RPMI8226 (cell line): ENCODE data around the gene NHS.
"Not testable (repeated sequence)": the region's sequence is repeated elsewhere in the genome, so short reads cannot be mapped to it uniquely, and the experiment has no call there.

Experiments used
- DNase-seq: peaks from one replicate; pipeline ENCODE4 v3.0.0-alpha.2; 2015

The NHS gene

DNA sequence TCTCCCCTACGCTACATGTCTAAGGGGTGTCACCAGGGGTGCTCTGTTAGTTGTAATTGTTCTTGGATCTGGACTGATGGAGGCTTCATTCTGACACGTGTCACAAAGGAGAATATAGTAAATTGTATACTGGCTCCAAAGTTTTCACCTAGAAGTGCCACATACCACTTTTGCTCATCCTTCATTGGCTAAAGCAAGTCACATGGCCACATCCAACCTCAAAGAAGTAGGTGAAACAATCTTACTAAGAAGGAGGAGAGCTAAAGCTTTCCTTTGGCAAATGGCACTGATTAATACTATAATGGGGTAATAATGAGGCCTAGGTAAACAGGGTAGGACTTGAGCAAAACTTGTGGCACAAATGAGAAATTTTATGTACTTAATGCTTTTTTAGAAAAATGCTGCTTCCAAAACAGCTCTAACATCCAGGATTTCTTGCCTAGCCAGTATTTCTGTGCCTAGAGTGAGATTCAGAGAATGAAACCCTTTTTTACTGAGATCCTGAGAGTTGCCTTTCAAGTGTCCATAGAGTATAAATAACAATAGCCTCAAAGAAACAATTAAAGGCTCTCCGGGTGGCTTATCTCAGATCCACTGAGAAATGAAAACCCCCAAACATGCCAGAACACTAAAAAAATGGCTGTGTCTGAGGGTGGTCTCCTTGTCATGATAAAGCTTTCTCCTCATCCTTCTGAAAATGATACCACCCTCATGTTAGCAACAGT is 34.7 kb downstream of the NHS start:
- no peak for DNase-seq

DNA sequence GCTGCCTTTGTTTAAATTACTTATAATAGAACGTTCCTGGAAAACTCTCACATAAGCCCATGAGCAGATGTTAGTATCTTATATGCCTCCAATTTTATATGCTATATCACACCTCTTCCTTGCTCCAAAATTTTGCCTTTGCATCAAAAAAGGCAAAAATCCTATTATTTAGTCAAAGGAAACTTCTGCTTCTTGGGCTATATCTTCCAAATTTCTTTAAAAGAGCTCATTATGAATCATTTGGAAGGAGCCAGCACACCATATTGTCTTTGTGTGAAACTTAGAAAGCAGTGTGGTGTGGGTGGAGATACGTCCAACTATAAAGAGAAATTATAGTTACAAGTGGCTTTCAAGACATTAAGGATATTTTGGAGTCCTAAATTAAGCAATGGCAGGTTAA is 35.7 kb downstream of the NHS start:
- DNase-seq, result no peak

DNA sequence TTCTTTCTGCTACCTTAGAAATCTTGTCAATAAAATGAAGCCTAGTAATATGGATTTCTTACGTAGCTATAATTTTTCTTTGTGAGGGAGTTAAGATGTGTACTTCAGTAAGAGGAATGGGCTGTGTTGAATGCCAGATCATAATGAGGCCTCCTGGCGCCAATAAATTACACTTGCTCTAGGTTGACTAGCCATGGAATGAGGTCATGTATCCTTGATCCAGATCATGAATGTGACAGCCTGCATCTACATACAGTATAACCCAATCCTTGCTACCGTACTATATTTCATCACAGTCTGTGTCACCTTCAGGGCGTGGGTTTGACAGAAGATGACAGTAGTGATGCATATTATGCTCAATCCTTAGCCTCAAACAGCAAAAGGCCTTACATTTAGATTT is 36.2 kb downstream of the NHS start:
- DNase-seq, result no peak

DNA sequence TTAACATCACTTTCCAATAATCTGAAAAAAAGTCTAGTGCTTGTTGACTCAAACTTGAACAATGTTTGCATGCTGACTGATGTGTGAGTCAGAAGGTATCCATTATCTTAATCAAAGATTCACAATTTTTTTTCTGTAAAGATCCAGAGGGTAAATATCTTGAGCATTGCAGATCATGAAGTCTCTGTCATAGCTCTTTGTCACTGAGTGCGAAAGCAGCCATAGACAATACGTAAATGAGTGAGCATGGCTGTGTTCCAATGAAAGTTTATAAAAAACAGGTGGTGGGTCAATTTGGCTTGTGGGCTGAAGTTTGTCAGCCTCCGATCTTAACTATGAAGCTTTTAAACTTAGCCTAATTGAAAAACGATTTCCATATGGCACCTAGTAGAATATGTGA is 37.7 kb downstream of the NHS start:
- no peak for DNase-seq

DNA sequence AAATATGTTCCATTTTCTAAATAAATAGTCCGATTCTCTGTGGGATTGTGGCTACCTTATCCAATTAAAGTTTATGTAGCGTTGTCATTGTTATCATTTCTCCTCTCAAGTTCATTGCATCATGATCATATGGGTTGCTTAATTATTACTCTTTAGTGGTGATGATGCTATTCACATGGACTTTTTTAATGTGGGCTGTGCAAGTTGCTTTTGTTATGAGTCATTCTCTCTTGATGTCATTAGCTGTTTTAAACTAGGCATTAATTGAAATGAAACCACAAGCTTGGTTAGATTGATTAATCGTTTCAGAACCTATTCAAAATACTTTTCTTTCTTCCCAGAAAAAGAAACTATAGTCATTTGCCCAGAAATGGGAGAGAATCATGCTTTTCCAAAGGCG is 38.2 kb downstream of the NHS start:
- DNase-seq, result no peak

DNA sequence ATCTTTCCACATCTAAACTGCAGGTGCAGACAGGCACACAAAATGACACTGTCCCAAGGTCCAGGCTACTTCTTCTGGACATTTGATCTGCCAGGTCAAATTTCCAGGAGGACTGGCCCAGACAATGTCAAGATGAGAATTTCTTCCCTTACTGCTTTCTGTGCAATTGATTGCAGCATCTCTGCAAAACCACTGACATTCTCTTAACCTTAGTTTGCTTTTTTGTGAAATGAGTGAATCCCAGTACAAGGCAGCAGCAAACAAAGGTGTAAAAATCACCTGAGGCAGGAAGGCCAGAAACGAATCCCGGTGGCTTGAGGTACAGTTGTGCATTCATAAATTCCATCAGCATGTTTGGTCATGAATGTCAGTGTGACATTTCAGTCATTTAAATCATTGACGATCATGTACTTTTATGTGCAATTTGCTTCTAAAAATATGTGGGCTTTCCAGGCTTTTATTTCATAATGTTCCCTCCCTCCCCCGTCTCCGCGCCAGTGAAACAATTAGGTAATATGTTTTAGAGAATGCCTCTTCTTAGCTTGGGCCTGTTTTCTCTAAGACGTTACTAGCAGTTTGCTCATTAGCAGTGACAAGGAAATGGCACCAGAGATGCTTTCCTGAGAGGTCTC is 39.1 kb downstream of the NHS start:
- no peak for DNase-seq

DNA sequence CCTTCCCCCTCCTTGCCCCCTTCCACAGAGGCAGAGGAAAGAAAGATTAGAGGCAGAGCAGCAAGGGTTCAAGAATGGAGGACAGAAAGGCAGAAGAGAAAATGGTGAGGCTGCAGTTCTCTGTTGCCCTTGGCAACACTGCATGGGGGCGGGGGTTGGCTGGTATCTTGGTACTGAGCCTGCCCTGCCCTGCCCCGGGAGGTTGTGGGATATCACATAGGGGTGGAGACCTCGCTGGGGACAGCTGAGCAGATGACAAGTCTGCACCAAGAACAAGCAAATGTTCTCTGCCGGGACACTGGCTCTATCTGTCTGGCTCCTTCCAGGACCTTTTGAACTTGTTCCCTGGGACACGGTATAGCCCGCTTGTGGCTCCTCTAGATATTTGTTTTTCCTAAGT is 39.8 kb downstream of the NHS start:
- DNase-seq, result peak; percentile 3

DNA sequence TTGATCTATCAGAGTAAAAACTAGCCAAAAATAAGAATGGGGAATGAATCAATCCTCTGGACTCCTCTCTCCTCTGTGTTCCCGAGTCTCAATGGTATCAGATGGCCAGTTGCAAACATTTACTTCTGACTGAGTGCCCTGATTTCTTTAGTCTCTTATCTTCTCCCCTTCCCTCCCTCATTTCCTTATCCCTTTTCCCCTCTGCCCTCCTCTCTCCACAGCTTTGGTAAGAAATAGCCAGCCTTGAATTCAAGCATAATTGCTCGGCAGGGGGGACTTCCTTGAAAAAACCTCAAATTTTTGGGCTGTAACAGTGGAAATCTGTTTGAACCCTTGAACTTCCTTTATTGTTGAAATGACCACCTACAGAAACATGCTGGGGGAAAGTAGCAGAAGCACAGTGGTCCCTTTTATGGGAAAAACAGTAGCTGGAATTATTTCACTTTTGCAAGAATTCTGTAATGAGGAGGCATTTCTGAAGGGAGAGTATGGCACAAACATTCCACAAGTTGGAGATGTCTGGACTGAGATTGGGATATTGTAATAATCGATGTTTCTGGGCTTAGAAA is 40.3 kb downstream of the NHS start:
- no peak for DNase-seq

DNA sequence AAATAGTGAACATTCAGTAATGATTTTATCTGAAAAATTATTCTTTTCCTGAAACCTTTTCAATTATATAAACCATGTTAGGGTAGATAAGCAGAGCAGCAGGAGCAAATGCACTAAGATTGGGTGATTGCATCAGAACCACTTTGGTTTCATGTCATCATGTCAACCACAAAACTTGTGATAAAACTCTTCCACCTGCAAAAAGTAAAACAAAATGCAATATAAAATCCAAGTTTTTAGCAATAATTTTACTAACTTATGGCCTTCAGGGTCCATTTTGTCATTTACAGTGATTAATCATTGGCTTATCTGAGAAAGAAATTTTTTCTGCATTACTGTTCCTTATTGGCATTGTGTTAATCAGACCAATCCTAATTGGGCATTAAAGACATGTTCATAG is 42.4 kb downstream of the NHS start:
- no peak for DNase-seq

DNA sequence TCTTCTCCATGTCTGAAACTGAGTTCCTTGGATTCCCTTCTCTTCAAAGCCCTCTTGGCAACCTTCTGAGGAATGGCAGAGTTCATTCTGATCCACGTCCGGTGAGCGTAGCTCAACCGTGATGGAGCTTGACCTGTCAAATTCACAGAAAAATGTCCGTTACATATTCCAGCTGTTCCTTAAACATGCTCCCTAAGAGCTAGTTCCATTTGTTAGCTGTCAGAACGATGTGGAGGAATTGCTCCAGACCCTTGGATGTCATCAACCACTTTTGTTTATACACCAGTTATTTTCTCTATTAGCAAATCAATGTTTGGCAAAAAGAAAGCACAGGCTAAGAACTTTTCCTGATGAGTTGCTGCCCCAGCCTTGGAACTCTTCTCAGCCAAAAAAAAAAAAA is 50.1 kb downstream of the NHS start:
- no peak for DNase-seq

DNA sequence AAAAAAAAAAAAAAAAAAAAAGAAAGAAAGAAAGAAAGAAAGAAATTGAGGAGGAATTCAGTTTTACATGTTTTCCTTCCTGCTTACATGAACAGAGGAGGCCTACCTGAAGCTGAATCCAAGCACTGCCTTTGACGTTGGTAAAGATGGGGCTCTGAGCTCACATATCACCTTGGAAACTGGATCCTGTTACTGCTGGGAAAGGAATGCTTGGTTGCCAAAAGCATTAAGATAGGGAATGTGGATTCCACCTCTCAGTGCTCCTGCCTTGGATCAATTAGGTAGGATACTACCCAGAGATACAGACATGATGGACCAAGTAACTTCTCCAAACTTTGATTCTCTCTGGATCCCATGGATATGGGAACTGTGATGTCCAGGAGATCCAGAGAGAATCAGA is 50.6 kb downstream of the NHS start:
- no peak for DNase-seq

DNA sequence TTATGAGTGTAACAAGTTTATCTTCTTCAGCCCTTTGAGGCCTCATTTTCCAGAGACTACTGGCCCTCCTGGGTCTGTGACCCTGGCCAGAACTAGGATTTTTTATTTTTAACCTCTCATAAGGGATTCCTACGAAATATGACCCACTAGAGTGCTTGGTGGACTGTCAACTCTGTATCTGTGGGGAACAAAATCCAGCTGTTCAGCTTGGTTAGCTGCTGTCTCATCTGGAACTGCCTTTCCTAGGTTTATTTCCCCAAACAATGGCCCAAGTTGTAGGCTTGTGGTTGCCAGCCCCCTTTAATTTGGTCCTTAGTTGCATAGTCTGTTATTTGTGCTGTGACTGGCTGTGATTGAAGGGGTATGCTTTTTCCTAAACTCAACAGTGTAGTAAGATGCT is 56.2 kb downstream of the NHS start:
- DNase-seq, result no peak

DNA sequence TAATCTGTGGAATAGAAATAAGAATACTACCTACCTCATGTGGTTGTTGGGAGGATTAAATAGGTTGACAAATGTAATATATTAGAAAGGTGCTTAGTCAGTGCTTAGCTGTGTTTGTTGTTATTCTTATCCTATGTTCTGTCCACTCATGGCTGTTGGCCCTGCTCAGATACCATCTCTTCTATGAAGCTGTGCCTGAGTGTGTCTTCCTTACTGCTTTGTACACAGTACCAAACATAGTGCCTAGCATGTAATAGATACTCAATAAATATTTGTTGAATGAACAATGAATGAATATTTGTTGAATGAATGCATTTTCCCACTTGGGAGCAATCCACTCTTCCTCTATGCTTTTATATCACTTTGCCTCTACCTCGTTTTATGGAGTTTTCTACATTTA is 57.2 kb downstream of the NHS start:
- DNase-seq, result no peak

DNA sequence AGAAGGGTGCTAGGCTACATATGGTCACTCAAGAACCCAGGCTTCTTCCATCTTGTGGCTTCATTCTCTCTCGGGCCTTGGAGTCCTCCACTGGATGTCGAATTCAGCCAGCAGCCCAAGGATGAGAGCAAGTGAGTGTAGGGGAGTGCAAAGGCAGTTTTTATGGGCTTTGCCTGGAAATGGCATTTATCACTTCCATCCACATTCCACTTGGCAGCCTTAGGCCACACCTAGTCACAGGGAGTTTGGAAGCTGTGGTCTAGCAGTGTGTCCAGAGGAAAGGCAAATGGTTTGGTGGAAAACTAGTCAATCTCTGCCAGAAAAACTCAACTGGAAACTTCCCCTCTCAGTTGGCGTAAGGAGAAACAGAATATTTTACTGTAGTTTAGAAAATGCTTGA is 59.0 kb downstream of the NHS start:
- DNase-seq, result no peak

DNA sequence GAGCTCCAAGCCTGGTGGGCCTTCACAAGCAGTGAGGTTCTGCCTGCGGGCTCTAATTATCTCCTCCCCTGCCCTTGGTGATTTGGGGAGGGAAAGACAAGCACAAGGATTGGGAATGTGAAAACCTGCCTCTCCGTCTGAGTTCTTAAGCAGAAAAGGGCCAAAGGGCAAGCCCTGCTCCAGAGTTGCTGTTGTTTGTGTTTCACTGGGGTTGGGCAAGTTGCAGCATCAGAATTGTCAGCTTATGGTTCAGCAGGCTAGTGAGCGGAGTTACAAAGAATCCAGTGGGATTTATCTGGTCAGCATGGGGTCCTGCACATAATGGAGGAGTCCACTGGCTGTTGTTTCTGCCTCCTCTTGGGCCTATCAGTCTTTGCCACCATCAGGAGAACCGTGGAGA is 60.5 kb downstream of the NHS start:
- DNase-seq, result no peak

DNA sequence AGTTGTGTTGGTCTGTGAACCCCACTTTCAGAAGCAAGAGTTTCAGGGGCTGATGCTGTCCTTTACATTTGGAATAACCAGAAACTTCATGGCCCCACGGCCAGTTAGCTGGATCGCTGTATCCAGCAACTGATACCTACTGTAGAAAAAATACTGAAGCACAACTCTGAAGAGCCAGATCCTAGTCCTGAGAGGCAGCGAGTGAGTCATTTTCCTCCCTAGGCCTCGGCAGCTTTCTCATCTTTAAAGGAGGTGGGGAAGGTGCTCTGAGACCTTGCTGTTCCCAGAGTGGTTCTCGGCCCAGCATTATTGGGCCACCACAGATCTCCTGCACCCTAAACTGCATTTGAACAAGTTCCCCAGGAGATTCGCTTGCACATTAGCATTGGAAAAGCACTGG is 63.2 kb downstream of the NHS start:
- no peak for DNase-seq

DNA sequence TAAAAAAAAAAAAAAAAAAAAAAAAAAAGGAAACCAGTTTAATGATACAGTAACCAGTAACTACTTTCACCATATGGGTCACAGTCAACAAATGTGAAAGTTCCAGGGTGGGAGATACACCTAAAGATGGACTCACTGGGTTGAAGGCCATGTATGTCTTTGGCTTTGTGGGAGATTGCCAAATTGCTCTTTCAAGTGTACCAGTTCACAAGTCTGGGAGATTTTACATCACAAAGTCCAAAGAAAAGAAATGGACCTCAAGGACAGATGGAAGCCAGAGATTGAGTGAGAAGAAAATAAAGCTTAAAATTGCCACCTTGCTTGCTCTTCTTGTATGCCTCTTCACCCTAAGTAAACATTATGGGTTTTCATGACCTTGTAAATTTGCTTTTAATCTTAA is 65.3 kb downstream of the NHS start:
- no peak for DNase-seq

DNA sequence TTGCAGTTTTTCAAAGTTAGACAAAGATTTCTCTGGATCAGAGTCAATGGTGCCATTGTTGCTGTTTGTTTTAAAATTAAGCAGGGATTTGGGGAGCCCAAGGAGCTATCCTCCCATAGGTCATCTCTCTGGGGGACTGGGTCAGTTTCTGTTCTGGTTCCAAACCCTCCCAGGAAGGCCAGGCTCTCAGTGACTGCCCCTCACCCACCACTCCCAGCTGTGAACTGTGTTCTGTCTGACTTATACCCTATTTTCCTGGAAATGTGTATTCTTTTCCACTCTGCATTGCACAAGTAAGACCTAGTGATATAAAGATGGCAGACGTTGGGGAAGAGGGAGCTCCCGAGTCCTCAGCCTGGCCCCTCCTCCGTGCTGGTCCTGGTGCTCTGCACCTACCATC is 65.8 kb downstream of the NHS start:
- DNase-seq, result no peak

DNA sequence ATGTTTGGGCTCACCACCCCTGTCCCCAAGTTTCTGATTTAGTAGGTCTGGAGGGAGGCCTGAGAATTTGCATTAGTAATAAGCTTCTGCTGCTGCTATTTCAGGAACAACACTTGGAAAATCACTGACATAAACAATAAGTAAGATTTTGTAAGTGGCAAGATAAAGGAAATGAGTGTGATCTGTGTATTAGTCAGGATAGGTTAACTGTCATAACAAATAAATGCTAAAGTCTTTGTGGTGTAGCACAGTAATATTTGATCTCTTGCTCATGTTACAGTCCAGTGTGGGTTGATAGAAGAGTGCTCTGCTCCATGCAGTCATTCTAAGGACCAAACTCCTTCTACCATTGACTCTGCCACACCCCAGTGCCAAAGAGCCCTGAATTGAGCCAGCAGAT is 67.0 kb downstream of the NHS start:
- no peak for DNase-seq

DNA sequence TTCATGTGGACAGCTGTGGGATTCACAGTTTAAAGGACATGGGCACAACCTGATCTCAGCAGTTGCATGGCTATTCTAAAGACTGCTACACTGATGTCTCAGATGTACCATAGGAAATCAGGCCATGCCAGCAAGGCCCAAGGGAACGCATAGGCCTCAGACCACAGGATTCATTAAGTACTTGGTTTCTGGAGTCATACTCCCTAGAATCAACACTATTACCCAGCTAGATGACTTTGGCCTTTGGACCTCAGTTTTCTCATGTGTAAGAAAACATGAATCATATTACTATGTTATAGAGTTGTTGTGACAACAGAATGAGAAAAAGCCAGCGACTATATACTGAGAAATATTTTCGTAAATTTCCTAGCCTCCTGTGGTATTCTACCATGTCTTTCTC is 67.9 kb downstream of the NHS start:
- DNase-seq, result no peak

DNA sequence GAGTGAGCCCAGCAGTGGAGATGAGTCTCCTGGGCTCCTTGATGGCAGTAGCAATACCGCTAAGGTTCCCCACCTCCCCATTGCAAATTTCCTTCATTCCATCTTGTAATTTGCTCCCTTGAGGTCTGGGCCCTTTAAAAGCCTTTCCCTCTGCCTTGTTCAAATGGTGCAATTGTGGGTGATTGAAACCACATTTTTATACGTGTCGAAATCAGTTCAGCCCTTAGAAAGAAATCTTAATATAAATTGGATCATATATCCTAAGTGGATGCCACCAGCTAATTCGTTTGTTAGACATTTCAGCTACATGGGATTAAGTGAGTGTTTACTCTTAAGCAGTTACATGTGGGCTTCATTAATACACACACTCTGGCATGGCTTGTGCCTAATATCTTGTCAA is 68.6 kb downstream of the NHS start:
- no peak for DNase-seq

DNA sequence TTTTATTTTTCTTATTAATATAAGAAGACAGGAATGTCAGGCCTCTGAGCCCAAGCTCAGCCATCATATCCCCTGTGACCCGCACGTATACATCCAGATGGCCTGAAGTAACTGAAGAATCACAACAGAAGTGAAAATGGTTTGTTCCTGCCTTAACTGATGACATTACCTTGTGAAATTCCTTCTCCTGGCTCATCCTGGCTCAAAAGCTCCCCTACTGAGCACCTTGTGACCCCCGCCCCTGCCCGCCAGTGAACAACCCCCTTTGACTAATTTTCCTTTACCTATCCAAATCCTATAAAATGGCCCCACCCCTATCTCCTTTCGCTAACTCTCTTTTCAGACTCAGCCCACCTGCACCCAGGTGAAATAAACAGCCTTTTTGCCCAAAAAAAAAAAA is 71.3 kb downstream of the NHS start:
- not testable (repeated sequence) for DNase-seq

DNA sequence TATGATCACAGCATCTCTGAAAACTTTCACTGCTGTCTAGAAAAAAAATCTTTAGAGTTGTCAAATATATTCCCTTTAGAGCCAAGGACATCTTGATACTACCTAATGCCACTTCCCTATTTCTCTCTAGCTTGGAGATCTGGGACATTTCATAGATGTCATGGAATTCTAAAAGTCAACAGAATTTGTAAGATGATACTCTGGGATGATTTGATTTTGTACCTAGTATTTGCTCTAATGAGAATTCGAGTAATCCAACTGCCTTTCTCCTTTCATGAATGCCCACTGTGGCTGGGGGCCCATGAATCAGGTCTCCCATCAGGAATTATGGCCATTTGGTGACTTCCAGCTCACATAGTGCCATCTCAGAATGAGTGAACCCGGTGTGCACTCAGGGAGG is 73.2 kb downstream of the NHS start:
- DNase-seq, result no peak

DNA sequence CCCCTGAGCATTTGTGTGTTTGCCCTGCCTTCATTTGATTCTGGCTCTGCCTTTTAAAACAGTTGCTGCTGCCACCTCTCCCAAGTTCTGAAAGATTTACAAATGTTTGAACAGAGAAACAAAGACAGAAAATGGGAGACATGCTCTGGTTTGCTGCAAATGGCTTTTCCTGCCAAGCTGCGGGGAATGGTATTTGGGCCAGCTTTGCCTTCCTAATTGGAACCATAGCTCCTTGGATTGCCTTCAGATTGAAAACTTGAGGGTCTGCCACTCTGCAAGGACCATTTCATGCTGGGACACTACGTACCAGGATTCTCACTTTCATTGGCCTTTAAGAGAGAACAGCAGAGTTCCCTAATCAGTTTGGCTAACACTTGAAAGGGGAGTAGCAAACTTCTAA is 74.9 kb downstream of the NHS start:
- no peak for DNase-seq

DNA sequence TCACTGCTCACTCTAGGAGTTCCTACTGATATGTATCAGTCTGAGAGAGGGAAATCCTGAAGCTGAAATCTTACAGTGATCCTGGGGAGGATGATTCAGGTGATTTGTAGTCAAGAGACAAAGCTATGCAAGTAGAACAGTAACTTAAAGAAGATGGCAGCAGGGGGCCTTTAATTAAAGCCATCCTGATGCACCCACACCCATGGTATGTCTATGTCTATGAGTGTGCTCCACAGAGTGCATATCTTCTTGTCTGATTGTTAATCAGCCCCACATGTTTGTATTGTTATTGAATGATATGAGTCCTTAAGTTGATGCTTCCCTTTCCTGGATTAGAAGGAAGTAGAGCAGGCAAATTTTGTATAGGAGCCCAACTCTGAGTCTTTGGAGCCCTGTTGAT is 78.8 kb downstream of the NHS start:
- no peak for DNase-seq
